A172 (cell line): ENCODE results near the gene MARCHF9. TPM values are rescaled to one million over a fixed set of nuclear protein-coding genes. Genes with fewer than 3 reads are reported as not detected.

Experiments
- DNase-seq: peaks from one replicate; pipeline ENCODE4 v3.0.0-alpha.2; 2015; ENCODE audit warnings: low spot score
- total RNA-seq: library from RNA; depleted of rRNA; stranded (reverse); fragments of >200 nt; shearing (Covaris generic); gene quantifications from 2 replicates; pipeline ENCODE4 v1.2.3, GENCODE V29; 2014

MARCHF9 gene
- total RNA-seq, 1 experiment from 2014 or later: 12.9 TPM

GRCh38 chr12:57737467-57738460, 17.1 kb upstream of the MARCHF9 start:
- no peak for DNase-seq

- DNase-seq: no peak
These were observed 16.2 kb upstream of the MARCHF9 start, which contains the start of gene AGAP2 for GRCh38 chr12:57738661-57739237. TSS of gene AGAP2 (minus strand) at chr12:57738742. CDS start at chr12:57738246, 496 bp downstream.

GRCh38 chr12:57739387-57739786, 15.5 kb upstream of the MARCHF9 start:
- no peak for DNase-seq

GRCh38 chr12:57739914-57740538, 14.9 kb upstream of the MARCHF9 start:
- DNase-seq: no peak

- no peak for DNase-seq
These were observed 14.1 kb upstream of the MARCHF9 start for GRCh38 chr12:57740656-57741412.

- DNase-seq: no peak
These were observed 13.5 kb upstream of the MARCHF9 start for GRCh38 chr12:57741413-57741789.

GRCh38 chr12:57741844-57742738, 12.8 kb upstream of the MARCHF9 start:
- DNase-seq: no peak

- no peak for DNase-seq
These were observed 11.1 kb upstream of the MARCHF9 start for GRCh38 chr12:57743769-57744168.

- DNase-seq: no peak
These were observed 10.6 kb upstream of the MARCHF9 start for GRCh38 chr12:57744194-57744776.

GRCh38 chr12:57744777-57745484, 10.0 kb upstream of the MARCHF9 start, which contains the start of gene TSPAN31:
TSS of gene TSPAN31 (plus strand) at chr12:57745039. CDS start at chr12:57745155, 116 bp downstream.
- peak; percentile 97 for DNase-seq

GRCh38 chr12:57745485-57745881, 9.4 kb upstream of the MARCHF9 start:
- DNase-seq: no peak

GRCh38 chr12:57746025-57746424, 8.9 kb upstream of the MARCHF9 start:
- no peak for DNase-seq

- DNase-seq: no peak
These were observed 5.8 kb upstream of the MARCHF9 start for GRCh38 chr12:57749061-57749460.

GRCh38 chr12:57750561-57751431, 4.1 kb upstream of the MARCHF9 start:
- no peak for DNase-seq

- DNase-seq: no peak
These were observed 3.5 kb upstream of the MARCHF9 start for GRCh38 chr12:57751432-57751787.

GRCh38 chr12:57751788-57752667, 2.9 kb upstream of the MARCHF9 start, which contains the start of gene CDK4:
TSS of gene CDK4 (minus strand) at chr12:57752310. CDS start at chr12:57751717, 593 bp downstream.
- DNase-seq: peak; percentile 99

- no peak for DNase-seq
These were observed 2.3 kb upstream of the MARCHF9 start for GRCh38 chr12:57752668-57753000.
